Activated CD8-positive, alpha-beta memory T cell treated with anti-CD3 and anti-CD28 coated beads, Interleukin-2, amount 50 U/mL, for 4 hours (primary cell): ENCODE results near the gene FGD3.
A peak's percentile ranks its signal among the peaks of the same experiment; 100 is the strongest.

Experiments used
- DNase-seq: peaks from one replicate; pipeline ENCODE4 v3.0.0-alpha.2; 2020

FGD3 gene

DNA sequence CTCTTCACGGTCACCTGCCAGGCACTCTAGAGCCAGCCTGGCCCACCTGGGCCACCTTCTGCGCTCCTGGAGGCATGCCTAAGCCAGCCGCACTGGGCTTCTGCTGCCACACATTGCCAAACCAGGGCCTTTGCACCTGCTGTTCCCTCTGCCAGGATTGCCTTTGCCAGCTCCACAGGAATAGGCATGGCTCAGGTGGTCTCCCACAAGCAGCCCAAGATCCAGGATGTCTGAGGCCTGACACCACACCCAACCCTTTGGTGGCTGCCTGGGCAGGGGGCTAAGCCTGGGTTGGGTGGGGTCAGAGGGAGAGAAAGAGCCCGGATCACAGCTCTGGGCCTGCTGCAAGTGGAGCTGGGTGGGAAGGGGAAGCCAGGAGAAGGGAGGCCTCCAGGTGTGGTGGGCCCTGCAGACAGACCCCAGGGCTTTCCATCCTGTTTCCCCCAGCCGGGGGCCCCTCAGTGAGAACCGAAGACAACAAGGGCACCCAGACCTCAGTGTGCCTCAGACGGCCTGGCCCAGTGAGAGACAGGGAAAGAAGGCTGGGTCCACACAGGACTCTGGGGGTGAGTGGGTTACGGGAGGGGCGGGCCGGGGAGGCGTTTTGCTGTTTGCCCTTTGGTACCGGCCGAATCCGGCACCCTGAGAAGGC, 110.5 kb downstream of the FGD3 start:
- no peak for DNase-seq

DNA sequence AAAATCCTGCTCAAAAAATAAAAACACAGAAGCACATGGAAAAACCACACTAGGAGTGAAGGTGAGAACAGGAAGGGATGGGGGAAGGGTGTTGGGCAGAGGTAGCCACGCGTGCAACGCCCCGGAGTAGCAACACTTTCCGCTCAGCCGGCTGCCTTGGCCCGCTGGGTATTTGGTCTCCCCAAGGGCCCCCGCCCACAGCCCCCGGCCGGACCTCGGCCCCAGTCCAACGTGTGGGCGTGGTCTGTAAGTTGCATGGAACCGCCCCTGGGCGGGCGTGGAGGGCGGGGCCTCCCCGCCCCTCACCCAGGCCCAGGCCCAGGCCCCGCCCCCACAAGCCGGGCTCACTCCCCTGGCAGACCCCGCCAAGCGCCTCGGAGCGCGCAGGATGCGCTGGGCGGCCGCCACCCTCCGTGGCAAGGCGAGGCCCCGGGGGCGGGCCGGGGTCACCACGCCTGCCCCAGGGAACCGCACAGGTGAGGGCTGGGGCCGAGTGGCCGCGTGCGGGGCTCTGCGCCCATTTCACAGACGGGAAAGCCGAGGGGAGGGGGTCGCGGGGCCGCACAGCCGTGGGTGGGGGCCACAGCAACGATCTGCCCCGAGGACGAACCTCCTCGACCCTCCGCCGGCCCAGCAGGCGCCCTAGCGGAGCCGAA, 111.2 kb downstream of the FGD3 start, which contains the start of gene SUSD3:
SUSD3 (plus strand) TSS at position 347 of the 656 bp plus-strand sequence; CDS start at position 389, 42 bp downstream.
- DNase-seq: peak; percentile 70

DNA sequence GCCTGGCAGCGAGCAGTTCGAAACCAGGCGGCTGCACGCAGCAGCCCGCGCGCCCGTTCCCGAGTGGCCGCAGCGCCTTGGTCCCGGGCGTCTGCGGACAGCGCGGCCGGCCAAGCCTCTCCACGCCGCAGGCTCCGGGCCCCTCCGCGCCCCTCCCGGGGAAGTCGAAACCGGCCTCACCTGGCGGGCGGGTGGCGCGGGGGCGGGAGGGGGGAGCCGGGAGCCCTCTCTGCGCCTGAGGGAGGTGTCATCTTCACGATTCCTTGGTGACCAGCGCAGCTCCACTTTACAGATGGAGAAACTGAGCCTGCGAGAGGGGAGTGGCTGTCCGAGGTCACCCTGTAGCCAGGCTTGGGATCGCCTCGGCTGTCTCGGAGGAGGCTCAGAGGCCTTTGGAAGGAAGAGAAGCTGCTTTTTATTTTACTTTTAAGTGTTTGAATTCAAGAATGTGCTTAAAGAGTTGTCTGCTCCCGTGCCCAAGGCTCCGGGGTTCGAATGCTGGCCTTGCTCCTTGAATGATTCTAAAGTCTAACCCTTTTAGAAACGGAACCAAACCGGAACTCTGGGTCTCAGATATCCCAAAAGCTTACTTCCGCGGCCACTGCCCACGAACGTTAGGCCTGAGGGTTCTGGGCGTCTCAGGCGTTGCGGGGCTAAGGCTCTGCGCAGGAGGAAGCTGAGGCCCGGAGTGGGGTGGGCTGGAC, 111.8 kb downstream of the FGD3 start:
- DNase-seq: peak; percentile 38

DNA sequence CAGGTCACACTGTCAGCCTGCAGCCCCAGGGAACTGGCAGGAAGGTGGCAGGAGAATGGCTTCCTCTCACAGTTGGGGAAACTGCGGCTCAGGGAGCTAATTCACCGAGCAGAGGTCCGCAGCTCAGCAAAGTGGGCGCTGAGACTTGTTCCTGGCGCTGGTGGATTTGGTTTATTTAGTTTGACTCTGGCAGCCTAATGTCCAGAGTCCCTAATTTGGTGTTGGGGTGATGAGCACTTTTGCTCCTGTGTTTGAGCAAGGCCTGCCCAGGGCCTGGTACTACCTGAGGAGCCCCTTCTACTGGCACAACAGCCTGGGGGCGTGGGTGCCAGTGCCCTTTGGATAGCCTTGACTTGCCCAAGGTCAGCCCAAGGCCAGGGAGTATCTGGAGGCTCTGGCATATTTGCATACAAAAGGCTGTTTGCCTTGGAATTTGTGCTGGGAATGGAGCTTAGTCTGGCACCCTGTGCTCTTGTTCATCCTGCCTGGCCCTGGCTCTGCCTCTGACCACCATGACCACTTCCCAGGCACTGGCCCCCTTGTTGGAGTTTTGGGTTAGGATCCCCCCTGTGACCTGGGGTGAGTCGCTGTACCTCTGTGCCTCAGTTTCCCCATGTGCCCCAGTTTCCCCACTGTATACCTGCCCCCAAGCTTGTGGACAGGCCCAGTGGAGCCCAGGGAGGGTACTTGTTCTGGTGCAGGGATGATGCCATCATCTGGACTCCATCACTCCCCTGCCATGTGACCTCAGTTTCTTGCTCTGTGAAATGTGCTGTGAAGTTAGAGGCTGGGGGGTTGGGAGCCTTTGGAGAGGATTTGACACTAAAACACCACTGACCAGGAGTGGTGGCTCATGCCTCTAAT, 112.6 kb downstream of the FGD3 start:
- no peak for DNase-seq

DNA sequence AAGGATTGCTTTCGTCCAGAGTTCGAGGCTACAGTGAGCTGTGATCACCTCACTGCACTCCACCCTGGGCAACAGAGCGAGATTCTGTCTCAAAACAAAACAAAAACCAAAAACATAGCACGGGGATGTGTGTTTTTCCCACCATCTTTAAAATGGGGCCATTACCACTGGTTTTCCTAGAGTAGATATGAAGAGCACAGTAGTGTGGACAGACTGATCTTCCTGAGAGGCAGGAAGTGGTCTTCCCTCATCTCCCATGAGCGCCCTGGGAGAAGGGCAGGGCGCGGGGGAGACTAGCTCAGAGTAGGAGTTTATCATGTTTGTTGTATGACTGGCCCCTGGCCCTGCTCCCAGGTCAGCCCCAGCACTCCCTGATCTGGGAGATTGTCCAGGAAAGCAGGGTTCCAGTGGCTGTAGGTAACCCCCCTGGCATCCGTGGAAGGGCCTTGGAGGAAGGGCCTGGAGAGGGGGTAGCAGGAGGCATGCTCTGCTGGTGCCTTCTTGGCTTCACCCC, 113.5 kb downstream of the FGD3 start:
- no peak for DNase-seq

DNA sequence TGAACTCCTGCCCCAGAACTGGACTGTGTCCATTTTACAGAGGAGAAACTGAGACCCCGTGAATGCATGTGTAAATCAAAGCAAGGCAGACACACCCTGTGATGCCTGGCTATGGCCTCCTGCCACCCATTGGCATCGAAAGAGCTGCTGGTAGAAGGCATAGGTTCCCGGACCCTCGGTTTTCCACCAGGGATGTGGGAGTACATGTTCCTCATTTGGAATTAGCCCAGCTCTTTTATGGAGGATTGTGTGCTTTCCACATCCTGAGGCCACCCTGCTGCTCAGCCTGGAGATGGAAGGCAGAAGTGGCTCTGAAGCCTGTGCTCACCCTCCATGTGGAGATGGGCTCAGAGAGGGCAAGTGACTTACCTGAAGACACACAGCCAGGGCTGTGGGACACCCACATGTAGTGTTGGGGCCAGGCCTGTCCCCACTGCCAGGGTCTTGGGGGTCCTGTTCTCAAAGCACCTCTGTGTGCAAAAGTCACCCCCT, 114.0 kb downstream of the FGD3 start:
- no peak for DNase-seq

DNA sequence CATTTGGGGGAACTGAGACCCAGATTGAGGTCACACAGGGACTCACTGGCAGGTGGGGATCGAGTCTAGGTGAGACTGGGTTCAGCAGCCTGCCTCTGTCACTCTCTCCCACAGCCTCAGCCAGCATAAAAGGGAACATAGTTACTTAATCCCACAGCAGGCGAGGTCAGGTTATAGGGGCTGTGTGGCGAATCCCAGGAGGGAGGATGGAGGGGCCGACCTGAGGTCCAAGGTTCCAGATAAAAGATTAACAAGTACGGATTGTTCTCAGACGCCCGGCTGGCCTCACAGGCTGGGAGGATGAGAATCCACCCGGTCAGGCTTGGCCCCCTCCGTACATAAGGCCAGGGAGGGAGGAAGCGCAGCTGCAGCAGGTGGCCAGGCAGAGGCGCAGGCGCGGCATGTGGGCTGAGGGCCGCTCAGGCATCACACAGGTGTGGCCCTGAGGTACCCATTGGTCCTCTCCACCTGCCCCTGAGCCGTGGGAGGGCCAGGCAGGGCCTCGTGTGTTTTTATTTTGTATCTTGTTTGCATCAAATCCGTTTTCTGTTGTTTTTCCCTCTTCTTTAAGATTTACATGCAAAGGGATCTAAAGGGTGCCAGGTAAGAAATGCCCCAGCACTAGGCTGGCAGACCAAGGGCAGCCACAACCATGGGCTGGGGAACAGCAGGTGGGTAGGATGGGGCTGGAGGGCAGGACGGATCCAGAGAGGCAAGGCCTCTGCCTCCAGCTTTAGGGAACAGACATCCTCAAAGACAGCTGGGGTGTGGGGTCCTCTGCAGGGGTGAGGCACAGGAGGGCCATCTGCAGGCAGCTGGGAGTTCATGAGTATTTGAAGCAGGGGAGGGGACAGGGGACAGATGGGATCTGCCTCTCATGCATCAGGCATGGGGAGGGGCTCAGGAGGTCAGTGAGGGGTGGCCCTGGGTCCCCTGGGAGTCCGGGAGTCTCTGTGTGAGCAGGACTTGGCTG, 114.8 kb downstream of the FGD3 start:
- no peak for DNase-seq

DNA sequence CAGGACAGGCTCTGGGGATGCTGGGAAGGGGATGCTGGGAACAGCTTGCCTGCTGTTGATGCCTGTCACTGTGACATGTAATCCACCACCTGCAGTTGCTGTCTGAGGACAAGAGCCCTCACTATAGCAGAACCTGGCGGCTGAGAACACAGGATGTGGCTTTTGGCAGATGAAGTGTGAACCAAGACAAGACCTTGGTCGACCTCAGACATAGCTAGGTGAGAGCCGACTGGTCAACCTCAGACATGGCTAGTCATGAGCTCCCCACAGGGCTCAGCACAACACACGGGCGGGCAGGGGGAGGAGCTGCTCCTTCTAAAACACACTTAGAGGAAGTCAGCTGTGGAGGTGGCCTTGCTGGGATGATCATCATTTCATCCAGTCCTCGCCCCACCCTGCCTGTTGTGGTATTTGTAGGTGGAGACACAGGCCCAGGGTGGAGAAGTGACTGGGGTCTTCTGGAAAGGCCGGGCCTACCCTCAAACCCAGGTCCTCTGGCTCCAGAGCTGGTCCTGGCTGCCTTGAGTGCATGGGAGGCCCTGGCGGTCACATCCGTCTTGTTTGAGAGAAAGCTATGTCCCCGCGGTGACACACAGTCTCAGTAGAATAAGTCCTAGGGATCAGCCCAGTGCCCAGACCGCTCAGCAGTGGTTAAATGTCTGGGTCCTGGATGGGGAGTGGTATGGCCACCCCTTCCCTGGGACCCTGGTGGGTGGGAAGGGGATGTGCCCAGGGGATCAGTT, 117.2 kb downstream of the FGD3 start:
- DNase-seq: peak; percentile 78

DNA sequence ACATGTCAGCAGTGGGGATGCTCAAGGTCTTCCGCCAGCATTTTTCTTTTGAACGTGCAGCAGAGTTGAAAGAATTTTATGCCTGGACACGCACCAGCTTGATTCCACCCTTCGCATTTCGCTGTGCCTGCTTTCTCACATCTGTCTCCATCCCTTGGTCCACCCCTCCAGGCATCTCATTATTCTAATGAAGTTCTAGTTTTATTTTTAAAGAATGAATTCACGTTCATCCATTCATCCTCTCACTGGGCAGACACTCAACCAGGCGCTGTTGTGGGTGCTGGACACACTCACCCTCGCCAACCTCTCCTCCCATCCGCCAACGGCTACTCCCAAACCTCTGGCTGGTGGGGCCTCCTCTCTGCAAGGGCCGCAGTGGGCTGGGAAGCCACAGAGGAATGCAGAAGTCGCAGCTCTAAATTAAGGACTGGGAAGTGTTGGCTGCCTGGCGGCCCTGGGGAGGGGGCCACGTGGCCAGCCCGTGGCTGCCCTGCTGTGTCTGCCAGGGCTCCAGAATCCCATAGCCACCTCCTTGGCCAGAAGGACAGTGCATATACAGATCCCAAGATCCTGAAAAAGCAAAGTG, 117.9 kb downstream of the FGD3 start:
- DNase-seq: no peak

DNA sequence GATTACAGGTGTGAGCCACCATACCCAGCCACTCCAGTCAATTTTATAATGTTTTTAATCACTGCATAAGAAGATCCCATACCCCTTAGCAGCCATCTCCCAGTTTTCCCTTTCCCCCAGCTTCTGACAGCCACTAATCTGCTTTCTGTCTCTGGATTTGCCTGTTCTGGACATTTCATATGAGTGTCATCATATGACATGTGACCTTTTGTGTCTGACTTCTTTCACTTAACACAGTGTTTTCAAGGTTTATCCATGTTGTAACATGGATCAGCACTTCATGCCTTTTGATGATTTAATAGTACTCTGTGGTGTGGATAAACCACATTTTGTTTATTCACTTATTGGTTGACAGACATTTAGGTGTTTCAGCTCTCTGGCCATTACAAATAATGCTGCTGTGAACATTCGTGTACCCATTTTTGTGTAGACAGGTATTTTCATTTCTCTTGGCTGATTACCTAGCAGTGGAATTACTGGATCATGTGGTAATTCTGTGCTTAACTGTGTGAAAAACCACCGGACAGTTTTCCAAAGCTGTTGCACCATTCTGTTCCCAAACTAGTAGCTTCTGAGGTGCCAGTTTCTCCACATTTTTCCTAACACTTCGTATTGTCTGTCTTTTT, 119.8 kb downstream of the FGD3 start:
- DNase-seq: no peak

DNA sequence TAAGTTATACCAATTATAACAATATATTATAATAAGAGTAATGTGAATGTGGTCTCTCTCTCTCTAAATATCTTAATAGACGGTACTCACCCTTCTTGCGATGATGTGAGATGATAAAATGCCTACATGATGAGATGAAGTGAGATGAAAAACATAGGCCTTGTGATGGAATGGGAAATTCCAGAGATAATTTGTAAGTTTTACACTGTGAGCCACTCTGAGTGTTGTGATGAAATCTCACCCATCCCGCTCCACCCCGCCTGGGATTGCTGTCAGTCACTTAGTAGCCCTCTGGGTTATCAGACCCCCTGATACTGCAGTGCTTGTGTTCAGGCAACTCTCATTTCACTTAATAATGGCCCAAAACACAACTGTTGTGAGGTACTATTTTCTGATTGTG, 121.6 kb downstream of the FGD3 start:
- no peak for DNase-seq

DNA sequence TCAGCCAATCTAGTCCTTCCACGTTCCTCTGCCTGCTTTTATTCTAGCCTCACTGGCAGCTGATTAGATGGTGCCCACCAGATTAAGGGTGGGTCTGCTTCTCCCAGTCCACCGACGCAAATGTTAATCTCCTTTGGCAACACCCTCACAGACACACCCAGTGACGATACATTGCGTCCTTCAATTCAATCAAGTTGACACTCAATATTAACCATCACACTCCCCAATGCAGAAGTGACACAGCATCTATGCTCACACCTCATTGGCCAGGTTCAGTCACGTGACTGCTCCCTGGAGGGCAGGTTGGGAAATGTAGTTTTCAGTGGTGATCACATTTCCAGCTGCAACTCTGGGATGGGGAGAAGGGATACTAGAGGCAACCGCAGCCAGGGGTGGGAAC, 124.1 kb downstream of the FGD3 start:
- DNase-seq: no peak

DNA sequence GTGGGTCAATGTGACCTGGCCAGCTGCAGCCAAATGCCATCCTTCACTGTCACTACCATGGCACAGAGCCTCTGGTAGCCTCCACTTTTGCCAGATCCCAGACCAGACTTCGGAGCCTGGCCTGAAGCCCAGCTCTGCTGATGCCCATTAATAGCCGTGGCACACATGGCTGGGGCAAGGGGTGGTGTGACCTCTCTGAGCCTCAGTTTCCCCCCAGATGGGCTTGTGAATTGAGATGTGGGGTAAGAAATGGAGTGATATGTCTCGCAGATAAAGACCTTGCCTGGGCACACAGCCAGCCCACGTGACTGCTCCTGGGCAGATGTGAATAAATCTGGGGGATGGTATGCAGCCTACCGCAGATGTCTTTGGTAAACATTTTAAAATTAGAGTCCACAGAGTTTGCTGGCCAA, 125.1 kb downstream of the FGD3 start:
- peak; percentile 58 for DNase-seq

DNA sequence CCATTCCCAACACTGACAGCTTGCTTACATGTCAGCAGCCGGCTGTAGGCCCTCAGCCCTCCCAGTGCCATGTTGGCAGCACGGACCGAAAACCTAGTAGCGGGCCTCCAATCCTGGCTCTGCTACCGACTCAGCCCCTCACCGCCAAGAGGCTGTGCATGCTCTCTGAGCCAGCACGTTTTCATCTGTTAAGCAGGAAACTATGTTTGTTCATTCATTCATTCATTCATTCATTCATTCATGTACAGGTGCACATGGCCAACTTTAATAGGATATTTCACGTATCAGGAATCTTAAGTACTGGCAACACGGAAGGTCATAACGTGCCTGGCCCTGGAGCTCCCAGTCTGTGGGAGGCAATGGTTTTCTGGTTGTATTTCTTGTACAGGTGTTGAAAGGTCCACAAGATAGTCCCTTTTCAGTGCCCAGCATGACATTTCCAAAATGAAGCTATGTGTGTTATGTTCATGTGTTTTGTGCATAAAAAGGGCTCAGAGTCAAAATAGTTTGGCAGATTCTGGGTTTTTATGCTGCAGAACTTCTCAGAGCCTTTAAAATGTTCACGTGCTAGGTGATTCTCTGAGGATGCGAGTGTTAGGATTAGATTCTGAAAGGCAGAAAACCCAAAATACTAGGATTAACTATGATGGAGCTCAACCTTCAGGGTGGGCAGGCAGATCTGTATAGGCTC, 128.9 kb downstream of the FGD3 start:
- no peak for DNase-seq

DNA sequence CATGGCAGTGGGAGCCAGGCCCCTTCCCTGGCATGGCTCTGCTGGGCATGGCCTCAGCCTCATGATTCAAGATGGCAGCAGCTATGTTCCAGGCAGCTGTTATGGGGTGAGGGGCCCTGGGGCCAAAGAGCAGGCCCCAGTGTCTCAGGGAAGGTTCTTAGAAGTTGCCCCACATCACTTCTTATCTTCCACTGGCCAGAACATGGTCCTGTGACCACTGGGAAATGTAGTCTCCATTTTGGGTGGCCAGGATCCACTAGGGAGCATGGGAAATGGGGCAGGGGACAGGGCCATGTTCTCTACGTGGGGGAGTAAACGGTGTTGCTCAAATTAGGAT, 129.4 kb downstream of the FGD3 start:
- DNase-seq: no peak

DNA sequence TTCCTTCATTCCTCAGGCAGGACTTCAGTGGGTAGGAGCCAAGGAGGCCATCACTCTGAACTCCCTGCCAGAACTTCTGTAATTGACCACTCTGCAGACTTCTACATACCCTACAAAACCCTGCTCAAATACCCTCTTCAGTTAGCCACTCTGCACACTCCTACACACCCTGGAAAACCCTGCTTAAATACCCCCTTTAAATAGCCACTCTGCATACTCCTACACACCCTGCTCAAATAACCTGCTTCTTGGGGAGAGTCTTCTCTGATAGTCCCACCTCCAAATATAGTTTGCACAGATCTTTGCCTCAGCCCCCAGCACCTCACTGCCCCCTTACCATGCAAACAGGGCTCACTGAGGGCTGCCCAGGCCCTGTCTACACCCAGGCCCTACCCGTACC, 130.0 kb downstream of the FGD3 start:
- no peak for DNase-seq

DNA sequence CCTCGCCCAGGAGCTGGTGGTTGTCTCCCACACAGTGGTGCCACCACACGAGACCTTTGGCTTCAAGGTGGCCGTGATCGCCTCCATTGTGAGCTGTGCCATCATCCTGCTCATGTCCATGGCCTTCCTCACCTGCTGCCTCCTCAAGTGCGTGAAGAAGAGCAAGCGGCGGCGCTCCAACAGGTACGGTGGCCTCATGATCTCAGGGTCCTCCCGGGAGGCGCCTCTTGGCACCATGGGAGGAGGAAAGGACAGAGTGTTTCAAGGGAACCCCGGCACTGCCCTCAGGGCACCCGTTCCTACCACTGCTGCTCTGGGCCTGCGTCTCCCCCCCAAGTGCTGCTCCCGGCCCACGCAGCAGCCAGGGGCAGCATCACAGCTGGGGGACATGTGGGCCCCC, 130.5 kb downstream of the FGD3 start:
- DNase-seq: no peak

DNA sequence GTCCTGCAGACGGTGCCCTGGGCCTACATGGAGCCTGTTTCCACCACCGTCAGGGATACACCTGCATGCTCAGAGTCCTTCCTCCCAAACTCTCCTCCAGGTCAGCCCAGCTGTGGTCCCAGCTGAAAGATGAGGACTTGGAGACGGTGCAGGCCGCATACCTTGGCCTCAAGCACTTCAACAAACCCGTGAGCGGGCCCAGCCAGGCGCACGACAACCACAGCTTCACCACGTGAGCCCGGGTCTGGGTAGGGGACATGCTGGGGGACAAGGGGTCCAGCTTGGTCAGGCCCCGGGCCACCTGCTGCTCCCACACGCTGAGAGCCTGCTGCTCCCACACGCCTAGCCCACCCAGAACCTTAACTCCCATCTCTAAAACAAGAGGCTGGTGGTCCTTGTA, 132.0 kb downstream of the FGD3 start:
- DNase-seq: no peak

DNA sequence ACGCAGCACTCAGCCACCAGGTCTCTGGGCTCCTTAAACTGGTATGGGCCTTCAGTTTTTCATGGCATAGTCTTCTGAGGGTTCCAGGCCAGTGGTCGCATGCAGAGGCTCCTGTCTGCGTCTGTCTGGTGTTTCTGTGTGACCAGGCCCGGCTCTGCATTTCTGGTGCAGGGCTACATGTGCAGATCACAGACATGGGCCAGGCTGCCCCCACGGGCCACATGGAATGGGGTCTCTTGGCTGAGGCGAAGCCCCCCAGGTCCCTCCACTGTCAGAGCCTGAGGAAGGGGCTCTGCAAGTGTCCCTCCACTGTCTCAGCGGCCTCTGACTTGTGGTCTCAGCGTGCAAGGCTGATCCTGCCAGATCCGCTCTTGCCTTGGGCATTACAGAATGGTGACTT, 133.1 kb downstream of the FGD3 start:
- DNase-seq: no peak
